HEK293 (cell line): ENCODE data around the gene MYH14.
A peak's percentile ranks its signal among the peaks of the same experiment; 100 is the strongest.

Source experiments
- ATF2 ChIP-seq: fragments of 450-650 bp; formaldehyde crosslinking; IDR thresholded peaks from 2 replicates; pipeline ENCODE4 v1.5.1; 2016; ENCODE audit warnings: missing biosample characterization, missing genetic modification characterization, low read depth
- CTCF ChIP-seq: fragments of 450-650 bp; formaldehyde crosslinking; IDR thresholded peaks from 2 replicates; pipeline ENCODE4 v1.5.1; 2016; ENCODE audit warnings: missing biosample characterization, missing genetic modification characterization
- MYNN ChIP-seq: fragments of 450-650 bp; formaldehyde crosslinking; IDR thresholded peaks from 2 replicates; pipeline ENCODE4 v1.5.1; 2016; ENCODE audit warnings: missing biosample characterization, missing genetic modification characterization, borderline replicate concordance
- SCRT1 ChIP-seq: fragments of 450-650 bp; formaldehyde crosslinking; IDR thresholded peaks from 2 replicates; pipeline ENCODE4 v1.5.1; 2016; ENCODE audit warnings: missing biosample characterization, missing genetic modification characterization, borderline replicate concordance
- ZBTB7A ChIP-seq: fragments of 450-650 bp; formaldehyde crosslinking; IDR thresholded peaks from 2 replicates; pipeline ENCODE4 v1.5.1; 2016; ENCODE audit warnings: low read depth, missing biosample characterization, missing genetic modification characterization
- ZNF501 ChIP-seq: fragments of 450-650 bp; formaldehyde crosslinking; IDR thresholded peaks from 2 replicates; pipeline ENCODE4 v1.5.1; 2016; ENCODE audit warnings: missing biosample characterization, missing genetic modification characterization
- ZNF585B ChIP-seq: fragments of 450-650 bp; formaldehyde crosslinking; IDR thresholded peaks from 2 replicates; pipeline ENCODE4 v1.5.1; 2016; ENCODE audit warnings: missing biosample characterization, missing genetic modification characterization
- TF ChIP-seq, protein P1 (sequence below): fragments of 450-650 bp; formaldehyde crosslinking; IDR thresholded peaks from 2 replicates; pipeline ENCODE4 v1.5.1; 2016; ENCODE audit warnings: missing biosample characterization, missing genetic modification characterization

GRCh38 chr19:50328224-50328872, 124.9 kb downstream of the MYH14 start:
- TF ChIP-seq CTCF (tag by site-specific recombination) (peak; percentile 59; the same call in 1 of the 2 replicates), MYNN (tag by site-specific recombination) (no peak), ATF2 (tag by site-specific recombination) (no peak), ZBTB7A (tag by site-specific recombination) (no peak), ZNF501 (no peak), ZNF585B (tag by site-specific recombination) (no peak), SCRT1 (tag by site-specific recombination) (no peak)
- TF ChIP-seq, protein P1, sequence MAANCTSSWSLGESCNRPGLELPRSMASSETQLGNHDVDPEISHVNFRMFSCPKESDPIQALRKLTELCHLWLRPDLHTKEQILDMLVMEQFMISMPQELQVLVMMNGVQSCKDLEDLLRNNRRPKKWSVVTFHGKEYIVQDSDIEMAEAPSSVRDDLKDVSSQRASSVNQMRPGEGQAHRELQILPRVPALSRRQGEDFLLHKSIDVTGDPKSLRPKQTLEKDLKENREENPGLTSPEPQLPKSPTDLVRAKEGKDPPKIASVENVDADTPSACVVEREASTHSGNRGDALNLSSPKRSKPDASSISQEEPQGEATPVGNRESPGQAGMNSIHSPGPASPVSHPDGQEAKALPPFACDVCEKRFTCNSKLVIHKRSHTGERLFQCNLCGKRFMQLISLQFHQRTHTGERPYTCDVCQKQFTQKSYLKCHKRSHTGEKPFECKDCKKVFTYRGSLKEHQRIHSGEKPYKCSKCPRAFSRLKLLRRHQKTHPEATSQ (tag by site-specific recombination) = no peak
